GM12878 (cell line): ENCODE data around the gene VEPH1.

Source experiments
- CBX5 ChIP-seq: sonication (generic); IDR thresholded peaks from 2 replicates; pipeline ENCODE4 v1.6.1; 2016; ENCODE audit warnings: low read depth, moderate library complexity, mild to moderate bottlenecking, inconsistent platforms
- EP300 ChIP-seq, 2 experiments: fragments of 150-350 bp in 1 of 2; IDR thresholded peaks; 2 replicates each; pipeline ENCODE4 v1.6.1; 2011 to 2012; ENCODE audit warnings: low read depth in 2 of 2, low read length in 2 of 2, borderline replicate concordance in 1 of 2, improper control_type of control experiment in 1 of 2, inconsistent platforms in 1 of 2; ENCODE audit not compliant: control insufficient read depth in 1 of 2
- HDAC6 ChIP-seq: fragments of 200-600 bp; sonication (generic); IDR thresholded peaks from one replicate; pipeline ENCODE4 v1.8.0; 2017; ENCODE audit warnings: antibody characterized with exemption; ENCODE audit not compliant: unreplicated experiment
- POLR2AphosphoS2 ChIP-seq: IDR thresholded peaks from 2 replicates; pipeline ENCODE4 v1.6.1; 2011; ENCODE audit warnings: low read depth, mild to moderate bottlenecking, low read length, improper control_type of control experiment, moderate library complexity
- RAD21 ChIP-seq: IDR thresholded peaks from 2 replicates; pipeline ENCODE4 v1.6.1; 2011; ENCODE audit warnings: mild to moderate bottlenecking, low read depth, low read length, moderate library complexity; ENCODE audit not compliant: insufficient read depth
- RAD51 ChIP-seq: fragments of 450-650 bp; IDR thresholded peaks from 2 replicates; pipeline ENCODE4 v1.6.1; 2016; ENCODE audit warnings: moderate library complexity, mild to moderate bottlenecking, inconsistent platforms
- TAF1 ChIP-seq: IDR thresholded peaks from 2 replicates; pipeline ENCODE4 v1.6.1; 2011; ENCODE audit warnings: mild to moderate bottlenecking, low read depth, low read length, borderline replicate concordance
- TF ChIP-seq, protein P1 (sequence below), 3 experiments: IDR thresholded peaks in 2 of 3; conservative IDR thresholded peaks in 1 of 3; 2 replicates each; pipeline ENCODE4 v1.5.1; 2011; ENCODE audit warnings: low read depth in 3 of 3, low read length in 3 of 3, mild to moderate bottlenecking in 3 of 3, control low read depth in 2 of 3, moderate library complexity in 2 of 3, inconsistent platforms in 1 of 3, mixed read lengths in 1 of 3; ENCODE audit not compliant: control insufficient read depth in 2 of 3, insufficient read depth in 1 of 3; ENCODE audit errors: extremely low read depth in 1 of 3
- TF ChIP-seq, protein P2 (sequence below): IDR thresholded peaks from 2 replicates; pipeline ENCODE4 v1.6.1; 2011; ENCODE audit warnings: low read depth, mild to moderate bottlenecking, low read length, moderate library complexity, borderline replicate concordance; ENCODE audit errors: extremely low read depth
- TF ChIP-seq, protein P3 (sequence below): IDR thresholded peaks from 2 replicates; pipeline ENCODE4 v1.6.1; 2012; ENCODE audit warnings: low read length, inconsistent platforms

DNA sequence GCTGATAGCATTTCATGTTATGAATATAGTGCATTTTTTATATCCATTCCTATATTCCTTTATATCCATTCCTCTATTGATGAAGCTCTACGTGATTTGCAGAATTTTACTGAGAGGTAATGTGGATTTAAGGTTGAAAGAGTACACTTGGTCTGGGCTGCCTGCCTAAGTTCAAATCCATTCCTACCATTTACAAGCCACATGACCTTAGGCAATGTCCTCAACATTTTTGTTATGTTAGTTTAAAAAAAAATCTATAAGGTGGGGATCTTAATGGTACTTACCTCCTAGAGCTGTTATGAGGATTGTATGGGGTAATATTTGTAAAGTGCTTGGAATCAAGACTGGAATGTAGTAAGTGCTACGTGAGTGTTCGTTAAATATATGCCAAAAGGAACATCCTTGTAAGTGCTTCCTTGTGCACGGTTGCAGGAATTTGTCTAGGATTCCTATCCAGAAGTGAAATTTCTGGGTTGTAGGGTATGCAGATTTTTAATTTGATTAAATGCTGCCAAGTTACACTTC lies 11.2 kb upstream of the VEPH1 start:
- TF ChIP-seq, protein P1, sequence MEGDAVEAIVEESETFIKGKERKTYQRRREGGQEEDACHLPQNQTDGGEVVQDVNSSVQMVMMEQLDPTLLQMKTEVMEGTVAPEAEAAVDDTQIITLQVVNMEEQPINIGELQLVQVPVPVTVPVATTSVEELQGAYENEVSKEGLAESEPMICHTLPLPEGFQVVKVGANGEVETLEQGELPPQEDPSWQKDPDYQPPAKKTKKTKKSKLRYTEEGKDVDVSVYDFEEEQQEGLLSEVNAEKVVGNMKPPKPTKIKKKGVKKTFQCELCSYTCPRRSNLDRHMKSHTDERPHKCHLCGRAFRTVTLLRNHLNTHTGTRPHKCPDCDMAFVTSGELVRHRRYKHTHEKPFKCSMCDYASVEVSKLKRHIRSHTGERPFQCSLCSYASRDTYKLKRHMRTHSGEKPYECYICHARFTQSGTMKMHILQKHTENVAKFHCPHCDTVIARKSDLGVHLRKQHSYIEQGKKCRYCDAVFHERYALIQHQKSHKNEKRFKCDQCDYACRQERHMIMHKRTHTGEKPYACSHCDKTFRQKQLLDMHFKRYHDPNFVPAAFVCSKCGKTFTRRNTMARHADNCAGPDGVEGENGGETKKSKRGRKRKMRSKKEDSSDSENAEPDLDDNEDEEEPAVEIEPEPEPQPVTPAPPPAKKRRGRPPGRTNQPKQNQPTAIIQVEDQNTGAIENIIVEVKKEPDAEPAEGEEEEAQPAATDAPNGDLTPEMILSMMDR (IDR thresholded peaks at IDR 0.05 in 2 of 3, conservative IDR thresholded peaks at IDR 0.05 in 1 of 3; ENCODE audit: control insufficient read depth in 2 of 3, extremely low read depth in 1 of 3, insufficient read depth in 1 of 3, low read depth in 3 of 3, low read length in 3 of 3): no peak
- TF ChIP-seq EP300 (IDR thresholded peaks at IDR 0.05; ENCODE audit: borderline replicate concordance in 1 of 2, control insufficient read depth in 1 of 2, low read depth in 2 of 2, low read length in 2 of 2) (no peak), HDAC6 (no peak), CBX5 (no peak), RAD51 (no peak), TAF1 (no peak), RAD21 (no peak), POLR2AphosphoS2 (no peak)
- TF ChIP-seq, protein P2, sequence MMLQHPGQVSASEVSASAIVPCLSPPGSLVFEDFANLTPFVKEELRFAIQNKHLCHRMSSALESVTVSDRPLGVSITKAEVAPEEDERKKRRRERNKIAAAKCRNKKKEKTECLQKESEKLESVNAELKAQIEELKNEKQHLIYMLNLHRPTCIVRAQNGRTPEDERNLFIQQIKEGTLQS: no peak
- TF ChIP-seq, protein P3, sequence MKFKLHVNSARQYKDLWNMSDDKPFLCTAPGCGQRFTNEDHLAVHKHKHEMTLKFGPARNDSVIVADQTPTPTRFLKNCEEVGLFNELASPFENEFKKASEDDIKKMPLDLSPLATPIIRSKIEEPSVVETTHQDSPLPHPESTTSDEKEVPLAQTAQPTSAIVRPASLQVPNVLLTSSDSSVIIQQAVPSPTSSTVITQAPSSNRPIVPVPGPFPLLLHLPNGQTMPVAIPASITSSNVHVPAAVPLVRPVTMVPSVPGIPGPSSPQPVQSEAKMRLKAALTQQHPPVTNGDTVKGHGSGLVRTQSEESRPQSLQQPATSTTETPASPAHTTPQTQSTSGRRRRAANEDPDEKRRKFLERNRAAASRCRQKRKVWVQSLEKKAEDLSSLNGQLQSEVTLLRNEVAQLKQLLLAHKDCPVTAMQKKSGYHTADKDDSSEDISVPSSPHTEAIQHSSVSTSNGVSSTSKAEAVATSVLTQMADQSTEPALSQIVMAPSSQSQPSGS: no peak
